DOHH2 (cell line): ENCODE results near the gene ZNF501.

ENCODE experiments used
- H3F3A ChIP-seq: fragments of 200-600 bp; sonication (generic), shearing (Covaris generic); 2 replicates; pipeline ENCODE4 v1.6.0; 2016; ENCODE audit warnings: antibody characterized with exemption, mild to moderate bottlenecking; ENCODE audit not compliant: control insufficient read depth, insufficient read depth
- H3K27ac ChIP-seq: fragments of 200-600 bp; sonication (generic); 2 replicates; pipeline ENCODE4 v1.5.1; 2014; ENCODE audit warnings: low read depth, mild to moderate bottlenecking, low read length, moderate library complexity
- H3K27me3 ChIP-seq: fragments of 200-600 bp; sonication (generic); 2 replicates; pipeline ENCODE4 v1.6.1; 2014; ENCODE audit warnings: mild to moderate bottlenecking, low read length, mixed read lengths; ENCODE audit not compliant: control insufficient read depth
- H3K36me3 ChIP-seq: fragments of 200-600 bp; sonication (generic); 2 replicates; pipeline ENCODE4 v1.6.1; 2014; ENCODE audit warnings: mild to moderate bottlenecking, low read length, moderate library complexity, mixed read lengths; ENCODE audit not compliant: control insufficient read depth
- H3K4me1 ChIP-seq: fragments of 200-600 bp; sonication (generic); 2 replicates; pipeline ENCODE4 v1.6.1; 2014; ENCODE audit warnings: mild to moderate bottlenecking, low read length, mixed read lengths; ENCODE audit not compliant: control insufficient read depth
- H3K4me2 ChIP-seq: fragments of 200-600 bp; sonication (generic); 2 replicates; pipeline ENCODE4 v1.6.0; 2014; ENCODE audit warnings: mild to moderate bottlenecking, low read length, moderate library complexity
- H3K4me3 ChIP-seq: fragments of 200-600 bp; sonication (generic); 2 replicates; pipeline ENCODE4 v1.5.1; 2014; ENCODE audit warnings: mild to moderate bottlenecking, low read length, mixed read lengths
- H3K79me2 ChIP-seq: fragments of 200-600 bp; sonication (generic); 2 replicates; pipeline ENCODE4 v1.6.1; 2014; ENCODE audit warnings: mild to moderate bottlenecking, low read length, mixed read lengths; ENCODE audit not compliant: control insufficient read depth
- H3K9me2 ChIP-seq: fragments of 200-600 bp; sonication (generic); replicated peaks from 2 replicates; pipeline ENCODE4 v1.6.1; 2014; ENCODE audit warnings: mild to moderate bottlenecking, low read length, mixed read lengths; ENCODE audit not compliant: control insufficient read depth
- H3K9me3 ChIP-seq: fragments of 200-600 bp; sonication (generic); 2 replicates; pipeline ENCODE4 v1.6.1; 2014; ENCODE audit warnings: antibody characterized with exemption, low read length, mixed read lengths; ENCODE audit not compliant: control insufficient read depth, insufficient read depth
- H4K20me1 ChIP-seq: fragments of 200-600 bp; sonication (generic); 2 replicates; pipeline ENCODE4 v1.6.0; 2014; ENCODE audit warnings: low read depth, mild to moderate bottlenecking, antibody characterized with exemption, low read length, moderate library complexity; ENCODE audit not compliant: control insufficient read depth, insufficient read depth
- CTCF ChIP-seq: fragments of 200-600 bp; sonication (generic); IDR thresholded peaks from one replicate; pipeline ENCODE4 v1.5.1; 2014; ENCODE audit warnings: antibody characterized with exemption, mild to moderate bottlenecking, low read depth, low read length; ENCODE audit not compliant: poor library complexity, severe bottlenecking
- EZH2phosphoT487 ChIP-seq: fragments of 200-600 bp; sonication (generic); IDR thresholded peaks from 2 replicates; pipeline ENCODE4 v1.6.1; 2017; ENCODE audit warnings: borderline replicate concordance, mild to moderate bottlenecking, antibody characterized with exemption, low read length, moderate library complexity, mixed read lengths

The ZNF501 gene

GRCh38 chr3:44721231-44722102 is 8.0 kb upstream of the ZNF501 start:
- H3K79me2 ChIP-seq, result no peaks in the 10 kb centered on the region
- H3K27ac ChIP-seq, result no peak overlapping the region
- TF ChIP-seq EZH2phosphoT487 (no peak), CTCF (no peak)
- no peak overlapping the region for H3K4me2 ChIP-seq
- H3F3A ChIP-seq, result no peaks in the 10 kb centered on the region
- peaks cover 43% of the 10 kb centered on the region for H3K9me3 ChIP-seq
- no peaks in the 10 kb centered on the region for H3K4me1 ChIP-seq
- no peaks in the 10 kb centered on the region for H3K27me3 ChIP-seq
- no peak overlapping the region for H3K4me3 ChIP-seq
- no peaks in the 10 kb centered on the region for H3K9me2 ChIP-seq
- H3K36me3 ChIP-seq, result no peaks in the 10 kb centered on the region
- no peaks in the 10 kb centered on the region for H4K20me1 ChIP-seq

- no peak overlapping the region for H3K27ac ChIP-seq
- H3K27me3 ChIP-seq, result no peaks in the 10 kb centered on the region
- no peaks in the 10 kb centered on the region for H3F3A ChIP-seq
- no peak for TF ChIP-seq CTCF
- no peaks in the 10 kb centered on the region for H3K79me2 ChIP-seq
- H3K4me3 ChIP-seq, result no peak overlapping the region
- H3K4me2 ChIP-seq, result no peak overlapping the region
- H4K20me1 ChIP-seq, result no peaks in the 10 kb centered on the region
- H3K9me2 ChIP-seq, result no peaks in the 10 kb centered on the region
- no peaks in the 10 kb centered on the region for H3K4me1 ChIP-seq
- H3K9me3 ChIP-seq, result peaks cover 43% of the 10 kb centered on the region
- H3K36me3 ChIP-seq, result no peaks in the 10 kb centered on the region
These were observed 7.4 kb upstream of the ZNF501 start for GRCh38 chr3:44722103-44722401.

GRCh38 chr3:44734646-44735168 is 5.3 kb downstream of the ZNF501 start:
- peaks cover 41% of the 10 kb centered on the region for H3K36me3 ChIP-seq
- H3K27me3 ChIP-seq, result no peaks in the 10 kb centered on the region
- peaks cover 28% of the 10 kb centered on the region for H3K9me3 ChIP-seq
- H3K27ac ChIP-seq, result no peak overlapping the region
- no peak overlapping the region for H3K4me3 ChIP-seq
- H3K9me2 ChIP-seq, result no peaks in the 10 kb centered on the region
- peaks cover 8% of the 10 kb centered on the region for H3K4me1 ChIP-seq
- no peak for TF ChIP-seq EZH2phosphoT487
- TF ChIP-seq CTCF, result no peak
- peaks cover 2% of the 10 kb centered on the region; the same call in 1 of the 2 replicates for H3K79me2 ChIP-seq
- no peaks in the 10 kb centered on the region for H3F3A ChIP-seq
- no peaks in the 10 kb centered on the region for H4K20me1 ChIP-seq
- no peak overlapping the region for H3K4me2 ChIP-seq
